ENCODE measurements around the gene NR4A3.
"Not testable (repeated sequence)": the region's sequence is repeated elsewhere in the genome, so short reads cannot be mapped to it uniquely, and the experiment has no call there.

Gene NR4A3

GRCh38 chr9:99851500-99851822, 29.8 kb downstream of the NR4A3 start:
- DNase-seq: no peak
- H3K36me3 Mint-ChIP-seq (ENCODE audit: low read depth): no peaks in the 10 kb centered on the region
- no peak overlapping the region for H3K27ac Mint-ChIP-seq
- H3K9me3 Mint-ChIP-seq: peaks cover 4% of the 10 kb centered on the region
- H3K4me3 Mint-ChIP-seq: no peak overlapping the region
- H3K27me3 Mint-ChIP-seq (ENCODE audit: low read depth, poor library complexity): peaks cover 13% of the 10 kb centered on the region
- no peak for TF ChIP-seq CTCF (IDR thresholded peaks at IDR 0.05)
- H3K4me1 Mint-ChIP-seq: no peaks in the 10 kb centered on the region

- Mint-ChIP-seq H3K4me1 (no peaks in the 10 kb centered on the region), H3K36me3 (ENCODE audit: low read depth) (no peaks in the 10 kb centered on the region), H3K9me3 (peaks cover 4% of the 10 kb centered on the region), H3K27me3 (ENCODE audit: low read depth, poor library complexity) (peaks cover 13% of the 10 kb centered on the region), H3K27ac (no peak overlapping the region), H3K4me3 (no peak overlapping the region)
- no peak for DNase-seq
- no peak for TF ChIP-seq CTCF (IDR thresholded peaks at IDR 0.05)
These were observed 30.9 kb downstream of the NR4A3 start for GRCh38 chr9:99852617-99853016.

GRCh38 chr9:99855467-99856176, 33.9 kb downstream of the NR4A3 start:
- Mint-ChIP-seq H3K27me3 (ENCODE audit: low read depth, poor library complexity) (peaks cover 6% of the 10 kb centered on the region), H3K9me3 (peaks cover 4% of the 10 kb centered on the region), H3K27ac (no peak overlapping the region), H3K4me1 (peaks cover 25% of the 10 kb centered on the region), H3K4me3 (no peak overlapping the region), H3K36me3 (ENCODE audit: low read depth) (no peaks in the 10 kb centered on the region)
- DNase-seq: no peak
- peak; percentile 15 for TF ChIP-seq CTCF (IDR thresholded peaks at IDR 0.05)

GRCh38 chr9:99857576-99857975, 35.9 kb downstream of the NR4A3 start:
- not testable (repeated sequence) for H3K9me3 Mint-ChIP-seq; H3K27ac Mint-ChIP-seq; H3K36me3 Mint-ChIP-seq (ENCODE audit: low read depth); H3K4me3 Mint-ChIP-seq; DNase-seq; H3K27me3 Mint-ChIP-seq (ENCODE audit: low read depth, poor library complexity)
- H3K4me1 Mint-ChIP-seq: peaks cover 36% of the 10 kb centered on the region

GRCh38 chr9:99858087-99858486, 36.4 kb downstream of the NR4A3 start:
- Mint-ChIP-seq H3K9me3 (peaks cover 4% of the 10 kb centered on the region), H3K27me3 (ENCODE audit: low read depth, poor library complexity) (peaks cover 8% of the 10 kb centered on the region), H3K27ac (no peak overlapping the region), H3K4me1 (peaks cover 41% of the 10 kb centered on the region), H3K4me3 (no peak overlapping the region), H3K36me3 (ENCODE audit: low read depth) (no peaks in the 10 kb centered on the region)
- TF ChIP-seq CTCF (IDR thresholded peaks at IDR 0.05): no peak
- DNase-seq: no peak

- H3K4me1 Mint-ChIP-seq: peaks cover 41% of the 10 kb centered on the region
- H3K36me3 Mint-ChIP-seq (ENCODE audit: low read depth): no peaks in the 10 kb centered on the region
- peak overlapping the region; percentile 91 for H3K27ac Mint-ChIP-seq
- no peak for TF ChIP-seq CTCF (IDR thresholded peaks at IDR 0.05)
- peaks cover 14% of the 10 kb centered on the region for H3K27me3 Mint-ChIP-seq (ENCODE audit: low read depth, poor library complexity)
- peak; percentile 9 for DNase-seq
- H3K9me3 Mint-ChIP-seq: peaks cover 4% of the 10 kb centered on the region
- peak overlapping the region; percentile 4 for H3K4me3 Mint-ChIP-seq
These were observed 37.7 kb downstream of the NR4A3 start for GRCh38 chr9:99859243-99859980.

Measured in nephron progenitor cell (in vitro differentiated cells).